ENCODE measurements around the gene LRRC49.
"Not testable (repeated sequence)": the region's sequence is repeated elsewhere in the genome, so short reads cannot be mapped to it uniquely, and the experiment has no call there.

LRRC49 gene

DNA sequence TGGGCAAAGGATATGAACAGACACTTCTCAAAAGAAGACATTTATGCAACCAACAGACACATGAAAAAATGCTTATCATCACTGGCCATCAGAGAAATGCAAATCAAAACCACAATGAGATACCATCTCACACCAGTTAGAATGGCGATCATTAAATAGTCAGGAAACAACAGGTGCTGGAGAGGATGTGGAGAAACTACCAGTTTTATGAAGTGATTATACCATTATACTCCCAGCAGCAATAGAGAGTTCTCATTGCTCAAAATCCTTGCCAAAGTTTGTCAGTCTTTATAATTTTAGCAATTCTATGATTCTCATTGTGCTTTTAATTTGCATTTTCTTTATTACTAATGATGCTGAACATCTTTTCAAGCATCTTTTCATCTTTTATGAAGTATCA, 34.3 kb downstream of the LRRC49 start:
- DNase-seq: not testable (repeated sequence)

- DNase-seq: no peak
These were observed 39.2 kb downstream of the LRRC49 start for GRCh38 chr15:70931821-70932220.

- DNase-seq: no peak
These were observed 39.8 kb downstream of the LRRC49 start for GRCh38 chr15:70932397-70932796.

GRCh38 chr15:70933411-70933810, 40.8 kb downstream of the LRRC49 start:
- DNase-seq: no peak

DNA sequence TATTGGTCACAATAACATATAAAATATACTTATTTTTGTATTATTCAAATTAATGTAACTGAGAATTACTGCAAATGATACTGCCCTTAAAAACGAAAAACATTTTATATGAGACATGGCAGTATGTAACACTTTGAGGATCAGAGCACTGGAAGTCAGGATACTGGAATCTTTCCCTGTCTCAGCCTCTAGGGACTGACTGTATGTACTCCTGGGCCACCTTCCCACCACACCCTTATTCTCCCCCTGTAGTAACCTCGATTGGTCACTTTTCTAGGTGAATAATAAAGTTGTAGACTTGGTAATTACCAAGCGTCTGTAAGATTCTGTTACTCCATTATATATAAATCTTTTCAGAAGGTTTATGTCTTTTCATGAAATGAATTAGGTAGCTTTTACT, 43.0 kb downstream of the LRRC49 start:
- DNase-seq: no peak

GRCh38 chr15:70936326-70936725, 43.7 kb downstream of the LRRC49 start:
- peak; percentile 21 for DNase-seq

DNA sequence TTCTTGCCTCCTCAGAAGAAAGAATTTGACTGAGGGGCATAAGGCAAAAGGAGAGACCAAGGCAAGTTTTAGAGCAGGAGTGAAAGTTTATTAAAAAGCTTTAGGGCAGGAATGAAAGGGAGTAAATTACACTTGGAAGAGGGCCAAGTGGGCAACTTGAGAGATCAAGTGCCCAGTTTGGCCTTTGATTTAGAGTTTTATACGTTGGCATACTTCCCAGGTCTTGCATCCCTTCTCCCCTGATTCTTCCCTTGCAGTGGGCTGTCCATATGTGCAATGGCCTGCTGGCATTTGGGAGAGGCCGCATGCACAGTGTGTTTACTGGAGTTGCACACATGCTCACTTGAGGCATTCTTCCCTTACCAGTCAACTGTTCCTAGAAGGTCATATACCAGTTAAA, 50.7 kb downstream of the LRRC49 start:
- DNase-seq: not testable (repeated sequence)

DNA sequence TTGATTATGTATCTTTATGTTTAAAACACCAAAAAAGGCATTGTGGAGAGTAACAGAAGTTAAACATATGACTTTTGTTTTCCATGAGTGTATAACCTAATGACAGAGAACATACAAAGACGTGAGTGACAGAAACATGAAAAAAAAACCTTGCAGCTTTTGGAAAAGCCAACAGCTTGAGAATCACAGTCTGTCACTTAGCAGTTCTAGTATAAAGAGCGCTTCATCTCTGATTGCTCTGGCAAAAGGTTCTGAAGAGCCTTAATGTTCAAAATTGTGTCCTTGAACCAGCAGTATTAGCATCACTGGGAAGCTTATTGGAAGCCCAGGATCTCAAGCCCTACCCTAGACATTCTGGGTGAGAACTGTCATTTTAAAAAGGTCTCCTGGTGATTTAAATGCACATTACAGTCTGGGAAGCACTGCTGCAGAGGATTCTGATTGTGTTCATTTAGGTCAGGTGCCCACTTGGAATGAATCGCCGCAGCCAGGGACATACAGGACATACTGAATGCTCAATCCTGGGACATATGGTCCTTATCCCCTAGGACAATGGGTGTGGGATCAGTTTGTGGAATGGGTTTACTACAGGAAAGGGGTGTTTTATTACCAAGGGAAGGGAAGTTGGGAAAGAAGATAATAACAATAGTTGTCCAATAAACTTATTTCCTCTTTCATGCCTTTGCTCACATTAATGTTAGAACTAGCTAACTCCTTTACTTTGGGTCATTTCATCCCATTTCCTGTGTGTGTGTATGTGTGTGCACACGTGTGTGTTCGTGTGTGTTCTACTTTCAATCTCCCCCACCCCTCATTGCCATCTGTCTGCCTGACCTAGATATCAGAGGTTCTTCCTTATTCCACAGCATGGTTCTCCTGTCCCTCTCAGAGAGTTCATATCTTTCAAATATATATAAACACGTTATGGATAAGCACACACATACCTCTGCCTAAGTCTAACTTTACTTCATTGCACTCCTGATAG, 55.0 kb downstream of the LRRC49 start:
- no peak for DNase-seq

- DNase-seq: no peak
These were observed 58.3 kb downstream of the LRRC49 start for GRCh38 chr15:70950953-70951352.

- no peak for DNase-seq
These were observed 61.5 kb downstream of the LRRC49 start for GRCh38 chr15:70954171-70954570.

- DNase-seq: no peak
These were observed 62.1 kb downstream of the LRRC49 start for GRCh38 chr15:70954733-70955132.

GRCh38 chr15:70955151-70955550, 62.5 kb downstream of the LRRC49 start:
- DNase-seq: no peak

DNA sequence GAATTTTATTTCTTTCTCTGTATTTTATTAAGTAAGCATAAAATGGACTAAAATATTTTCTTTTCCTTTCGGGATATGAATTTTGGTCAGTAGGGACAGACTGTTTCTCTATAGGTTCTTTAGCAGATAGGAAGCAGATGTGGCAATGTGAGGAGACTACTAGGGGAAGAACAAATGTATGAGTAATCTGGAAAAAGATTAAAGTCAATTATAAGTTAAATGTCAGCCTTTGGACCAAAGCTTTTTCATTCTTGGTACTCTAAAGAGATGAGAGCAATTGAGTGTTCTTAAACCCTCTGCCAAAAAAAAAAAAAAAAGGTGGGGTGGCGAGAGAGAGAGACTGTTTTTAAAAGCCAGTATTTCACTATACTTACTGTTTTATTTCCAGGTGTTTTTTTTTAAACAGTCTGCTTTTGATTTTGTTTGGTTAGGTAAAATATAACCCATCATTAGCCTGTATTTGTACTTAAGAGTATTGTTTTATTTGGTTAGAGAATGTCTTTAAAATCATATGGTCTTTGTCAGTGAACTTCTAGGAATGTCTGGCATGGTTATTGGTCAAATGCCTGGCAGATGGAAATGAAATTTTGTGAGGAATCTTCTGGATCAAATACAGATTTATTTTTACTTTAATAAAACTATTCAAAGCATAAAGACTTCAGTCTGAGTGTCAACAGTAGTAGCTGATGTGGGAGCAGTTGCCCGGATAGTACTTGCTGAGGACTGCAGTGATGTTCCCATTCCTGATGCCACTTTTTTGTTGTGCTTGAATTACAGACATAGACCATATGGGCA, 63.8 kb downstream of the LRRC49 start:
- DNase-seq: no peak

DNA sequence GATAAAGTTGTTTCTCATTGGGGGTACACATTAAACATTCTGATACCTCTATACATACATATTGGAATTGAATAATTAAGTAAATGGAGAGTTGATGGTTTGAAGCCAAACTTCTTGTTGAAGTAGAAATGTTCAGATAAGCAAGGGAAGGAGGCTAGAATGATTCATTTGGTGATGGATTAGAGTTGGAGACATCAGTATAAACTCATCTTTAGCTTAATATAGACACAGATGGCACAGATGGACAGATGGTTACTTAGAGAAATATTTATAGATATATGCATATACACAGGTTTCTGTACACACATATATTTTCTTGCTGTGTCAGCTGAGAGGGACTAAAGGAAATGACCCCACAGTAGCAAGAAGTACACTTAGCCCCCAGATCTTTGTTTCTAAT, 69.5 kb downstream of the LRRC49 start:
- no peak for DNase-seq

GRCh38 chr15:70963199-70963598, 70.6 kb downstream of the LRRC49 start:
- DNase-seq: no peak

DNA sequence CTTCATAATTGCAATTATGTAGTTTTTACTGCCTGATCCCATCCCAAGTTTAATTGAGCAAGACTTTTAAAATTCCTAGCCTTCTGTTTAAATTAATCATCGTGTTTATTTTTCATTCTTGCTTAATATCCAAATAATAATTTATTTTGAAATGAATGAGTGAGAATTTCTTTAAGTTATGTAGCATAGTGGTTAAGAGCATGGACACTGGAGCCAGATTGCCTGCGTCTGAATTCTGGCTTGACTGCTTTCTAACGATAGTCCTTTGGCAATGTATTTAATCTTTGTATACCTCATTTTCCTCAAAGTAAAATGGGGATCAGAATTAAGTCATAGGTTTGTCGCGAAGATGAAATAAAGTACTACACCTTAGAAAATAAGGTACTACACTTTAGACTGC, 71.4 kb downstream of the LRRC49 start:
- DNase-seq: no peak

DNA sequence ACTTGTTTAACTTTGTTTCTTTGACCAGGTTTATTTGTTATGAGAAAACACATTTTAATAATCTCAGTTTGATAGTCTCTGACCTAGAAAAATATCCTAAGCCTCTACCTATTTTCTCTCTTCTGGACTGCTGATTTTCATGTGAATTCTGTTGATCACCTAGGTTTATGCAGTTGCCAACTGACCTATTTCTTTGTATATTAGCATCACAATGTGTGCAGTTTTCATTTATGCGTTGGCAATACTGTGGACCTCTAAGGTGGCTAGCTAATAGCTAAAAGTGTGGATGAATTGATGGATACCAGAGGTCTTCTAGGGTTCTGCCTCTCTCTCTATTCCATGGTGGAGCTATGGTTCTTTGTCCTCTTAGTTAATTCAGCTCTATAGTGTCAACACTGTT, 72.1 kb downstream of the LRRC49 start:
- DNase-seq: no peak

DNA sequence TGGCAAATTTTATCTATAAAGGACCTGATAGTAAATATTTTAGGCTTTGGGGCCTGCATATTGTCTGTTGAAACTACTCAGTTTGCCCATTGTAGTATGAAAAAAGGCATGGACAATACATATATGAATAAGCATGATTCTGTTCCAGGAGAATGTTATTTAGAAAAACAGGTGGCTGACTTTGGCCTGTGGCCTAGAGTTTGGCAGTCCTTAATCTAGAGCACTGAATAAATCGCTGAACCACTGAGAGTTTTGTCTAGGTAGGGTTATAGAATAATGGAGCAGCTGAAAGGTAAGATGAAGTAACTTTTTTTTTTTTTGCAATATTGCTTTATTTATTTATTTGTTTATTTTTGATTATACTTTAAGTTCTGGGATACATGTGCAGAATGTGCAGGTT, 75.0 kb downstream of the LRRC49 start:
- no peak for DNase-seq

DNA sequence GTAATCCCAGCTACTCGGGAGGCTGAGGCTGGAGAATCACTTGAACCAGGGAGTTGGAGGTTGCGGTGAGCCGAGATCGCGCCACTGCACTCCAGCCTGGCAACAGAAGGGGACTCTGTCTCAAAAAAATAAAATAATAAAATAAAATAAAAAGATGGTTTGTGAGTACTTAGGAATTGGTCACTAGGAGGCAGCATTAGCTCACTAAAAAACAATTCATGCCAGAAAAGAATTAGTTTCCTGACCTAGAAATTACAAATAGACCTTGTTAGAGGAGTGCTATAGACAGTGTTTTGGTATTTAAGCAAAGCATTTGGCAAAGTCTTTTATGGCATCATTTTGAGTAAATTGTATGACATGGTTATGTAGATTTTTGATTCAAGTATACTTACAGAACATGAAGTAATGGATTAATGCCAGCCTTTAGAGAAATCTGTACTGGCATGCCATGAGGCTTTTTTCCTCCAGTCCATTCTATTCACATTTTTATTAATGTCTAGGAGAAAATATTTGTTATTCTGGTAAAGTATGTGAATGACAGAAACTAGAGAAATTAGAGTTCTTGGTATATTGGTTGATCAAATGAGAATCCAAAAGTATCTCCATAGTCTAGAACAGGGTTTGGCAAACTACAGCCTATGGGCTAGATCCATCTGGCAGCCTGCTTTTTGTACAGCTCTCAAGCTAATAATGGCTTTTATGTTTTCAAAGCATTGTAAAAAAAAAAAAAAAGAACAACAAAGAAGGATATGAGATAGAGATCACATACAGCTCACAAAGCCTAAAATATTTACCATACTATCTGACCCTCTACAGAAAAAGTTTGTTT, 81.6 kb downstream of the LRRC49 start:
- DNase-seq: no peak

GRCh38 chr15:70976851-70977250, 84.2 kb downstream of the LRRC49 start:
- no peak for DNase-seq

DNA sequence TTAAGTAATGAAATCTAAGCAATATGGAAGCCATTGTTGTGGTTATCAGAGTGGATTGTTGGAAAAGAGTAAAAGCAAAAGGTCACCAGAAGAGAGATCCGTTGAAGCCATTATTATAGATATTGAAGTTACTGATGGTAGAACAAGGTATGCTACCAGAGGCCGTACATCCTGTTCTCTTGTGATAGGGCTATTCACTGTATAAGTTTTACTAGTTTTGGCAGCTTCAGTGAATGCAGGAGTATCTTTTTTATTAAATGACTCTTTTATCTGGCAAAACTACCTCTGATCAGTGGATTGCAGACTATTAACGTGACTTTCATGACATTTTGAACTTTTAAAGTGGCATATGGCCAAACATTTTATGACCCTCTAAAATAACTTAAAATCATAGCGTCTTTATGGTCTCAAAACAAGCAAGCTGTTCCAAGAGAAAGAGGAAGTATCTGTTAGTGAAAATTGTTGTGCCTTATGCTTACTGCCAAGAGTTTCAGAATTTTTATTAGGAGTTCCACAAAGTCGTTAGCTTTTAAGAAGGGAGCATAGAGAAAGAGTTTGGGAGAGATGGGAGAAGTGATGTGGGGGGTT, 102.9 kb downstream of the LRRC49 start:
- no peak for DNase-seq

- no peak for DNase-seq
These were observed 105.7 kb downstream of the LRRC49 start for GRCh38 chr15:70998319-70998718.

DNA sequence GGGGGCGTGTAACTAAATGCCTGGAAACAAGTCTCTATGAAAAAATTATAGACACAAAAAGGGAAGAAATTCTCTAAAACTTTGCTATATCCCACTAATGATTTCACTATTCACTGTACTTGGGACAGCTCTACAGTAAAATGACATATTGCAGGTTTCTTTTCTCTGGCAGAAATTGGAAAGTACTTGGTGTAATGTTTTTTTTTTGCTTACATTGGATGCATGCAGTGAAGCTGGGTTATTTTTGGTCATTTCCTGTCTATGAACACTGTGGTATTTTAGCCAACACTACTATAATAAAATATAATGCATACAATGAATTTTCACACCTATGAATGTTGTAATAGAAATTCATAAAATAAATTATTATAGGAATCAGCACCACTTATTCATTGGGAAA, 109.7 kb downstream of the LRRC49 start:
- DNase-seq: no peak

Measured in midbrain (tissue), 1 donor.